ENCODE data around the gene TRIM62.

The TRIM62 gene

DNA sequence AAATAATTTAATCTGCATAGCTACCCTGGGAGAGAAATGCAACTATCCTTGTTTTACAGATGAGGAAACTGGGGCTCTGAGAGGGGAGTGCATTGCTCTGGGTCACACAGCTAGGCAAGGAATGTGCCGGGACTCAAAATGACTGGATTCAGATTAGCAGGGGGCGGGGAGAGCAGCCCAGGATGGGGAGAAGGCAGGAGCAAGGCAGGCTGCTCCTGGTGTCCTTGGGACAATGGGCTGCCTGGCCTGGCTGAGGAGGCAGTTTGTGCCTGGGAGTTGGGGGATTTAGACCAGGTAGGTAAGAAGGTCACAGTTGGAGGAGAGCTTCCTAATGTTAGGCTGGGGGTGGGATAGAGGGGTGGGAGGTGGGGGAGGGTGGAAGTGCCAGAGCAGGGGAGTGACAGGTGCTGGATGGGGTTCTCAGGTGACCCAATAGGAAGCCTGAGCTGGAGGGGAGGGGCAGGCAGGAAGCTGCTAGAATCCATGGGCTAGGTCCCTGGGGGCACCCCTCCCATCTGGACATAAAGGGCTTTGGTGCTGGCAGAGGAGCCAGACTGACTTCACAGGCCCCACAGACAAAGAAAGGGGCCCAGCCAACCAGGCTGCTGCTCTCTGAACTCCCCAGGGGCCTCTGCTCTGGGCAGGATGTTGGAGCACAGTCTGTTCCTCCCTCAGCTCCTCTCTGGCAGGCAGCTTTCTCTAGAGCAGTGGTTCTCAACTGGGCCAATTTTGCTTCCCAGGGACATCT lies 29.0 kb downstream of the TRIM62 start:
- Histone ChIP-seq H3K27ac (ENCODE audit: low read depth, low read length) (no peak overlapping the region), H3K27me3 (ENCODE audit: control insufficient read depth in 1 of 2, insufficient read depth in 2 of 2, low read length in 2 of 2) (no peaks in the 10 kb centered on the region), H3K4me1 (ENCODE audit: insufficient read depth, low read length) (peaks cover 7% of the 10 kb centered on the region), H3K36me3 (ENCODE audit: insufficient read depth, low read length) (no peaks in the 10 kb centered on the region), H3K9me3 (ENCODE audit: low read length) (no peaks in the 10 kb centered on the region), H3K9ac (ENCODE audit: low read length) (no peak overlapping the region), H3K4me3 (ENCODE audit: low read depth in 1 of 2, low read length in 2 of 2) (no peak overlapping the region)

DNA sequence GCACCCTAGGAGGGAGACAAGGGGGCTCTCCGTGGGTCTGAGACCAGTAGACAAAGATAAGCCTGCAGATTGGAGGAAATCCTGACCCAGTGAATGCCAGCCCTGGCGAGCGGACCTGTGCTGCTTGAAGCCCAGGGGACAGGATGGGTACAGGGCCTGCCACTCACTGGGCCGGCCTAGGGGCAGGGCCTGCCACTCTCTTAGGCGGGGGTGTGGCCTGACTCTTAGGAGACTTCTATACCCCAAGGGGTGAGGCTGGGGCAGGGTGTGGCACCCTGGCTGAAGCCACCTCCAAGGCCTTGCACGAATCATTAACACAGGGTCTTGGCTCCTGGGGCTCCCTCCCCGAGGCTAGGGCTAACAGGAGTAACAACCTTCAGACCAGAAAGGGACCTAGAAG lies 30.7 kb downstream of the TRIM62 start:
- Histone ChIP-seq H3K4me3 (ENCODE audit: low read depth in 1 of 2, low read length in 2 of 2) (no peak overlapping the region), H3K9me3 (ENCODE audit: low read length) (no peaks in the 10 kb centered on the region), H3K27ac (ENCODE audit: low read depth, low read length) (no peak overlapping the region), H3K4me1 (ENCODE audit: insufficient read depth, low read length) (peaks cover 7% of the 10 kb centered on the region), H3K36me3 (ENCODE audit: insufficient read depth, low read length) (no peaks in the 10 kb centered on the region), H3K9ac (ENCODE audit: low read length) (no peak overlapping the region), H3K27me3 (ENCODE audit: control insufficient read depth in 1 of 2, insufficient read depth in 2 of 2, low read length in 2 of 2) (no peaks in the 10 kb centered on the region)

DNA sequence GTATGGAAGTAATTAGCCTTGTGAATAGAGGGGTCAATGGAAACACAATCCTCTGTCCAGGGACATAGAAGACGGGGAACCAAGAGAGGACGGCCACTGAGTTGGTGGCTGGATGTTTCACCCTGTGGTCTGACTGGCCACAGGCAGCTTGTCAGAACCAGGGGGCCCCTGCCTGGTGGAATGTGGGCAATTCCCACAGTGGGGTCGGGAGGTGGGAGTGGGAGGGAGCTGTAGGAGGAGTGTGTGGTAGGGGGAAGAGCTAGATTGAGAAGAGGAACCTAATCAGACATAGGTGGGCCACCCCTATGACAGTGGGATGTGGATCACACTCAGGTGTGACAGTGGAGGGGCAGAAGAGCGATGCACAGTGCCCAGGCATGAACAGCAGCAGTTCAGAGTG lies 31.3 kb downstream of the TRIM62 start:
- H3K9ac ChIP-seq (ENCODE audit: low read length): no peak overlapping the region
- H3K27me3 ChIP-seq (ENCODE audit: control insufficient read depth in 1 of 2, insufficient read depth in 2 of 2, low read length in 2 of 2): no peaks in the 10 kb centered on the region
- H3K27ac ChIP-seq (ENCODE audit: low read depth, low read length): no peak overlapping the region
- no peaks in the 10 kb centered on the region for H3K9me3 ChIP-seq (ENCODE audit: low read length)
- H3K4me3 ChIP-seq (ENCODE audit: low read depth in 1 of 2, low read length in 2 of 2): no peak overlapping the region
- H3K4me1 ChIP-seq (ENCODE audit: insufficient read depth, low read length): peaks cover 7% of the 10 kb centered on the region
- H3K36me3 ChIP-seq (ENCODE audit: insufficient read depth, low read length): no peaks in the 10 kb centered on the region

DNA sequence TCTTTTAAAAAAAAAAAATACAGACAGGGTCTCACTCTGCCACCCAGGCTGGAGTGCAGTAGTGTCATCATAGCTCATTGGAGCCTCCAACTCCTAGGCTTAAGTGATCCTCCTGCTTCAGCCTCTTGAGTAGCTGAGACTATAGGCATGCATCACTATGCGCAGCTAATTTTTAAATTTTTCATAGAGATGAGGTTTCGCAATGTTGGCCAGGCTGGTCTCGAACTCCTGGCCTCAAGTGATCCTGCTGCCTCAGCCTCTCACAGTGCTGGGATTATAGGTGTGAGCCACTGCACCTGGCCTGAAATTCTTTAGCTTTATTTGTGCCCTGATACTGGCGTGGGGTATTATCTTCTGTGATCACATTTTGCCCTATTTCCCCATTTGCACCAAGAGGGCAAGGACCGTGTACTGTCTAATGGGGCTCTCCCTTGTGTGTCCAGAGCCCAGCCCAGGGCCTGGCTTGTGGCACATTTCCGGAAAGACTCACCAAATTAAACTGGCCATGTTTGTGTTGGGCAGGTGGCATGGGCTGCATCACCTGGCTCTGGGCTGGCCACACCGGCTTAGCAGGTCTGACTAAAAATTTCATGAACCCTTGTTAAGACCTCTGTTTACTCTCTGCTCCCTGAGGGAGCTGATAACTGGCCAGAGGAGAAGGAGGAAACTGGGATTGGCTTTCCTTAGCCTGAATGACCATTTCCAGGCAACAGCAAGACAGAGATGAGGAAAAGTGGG lies 32.2 kb downstream of the TRIM62 start:
- H3K27ac ChIP-seq (ENCODE audit: low read depth, low read length): no peak overlapping the region
- no peaks in the 10 kb centered on the region for H3K9me3 ChIP-seq (ENCODE audit: low read length)
- no peaks in the 10 kb centered on the region for H3K27me3 ChIP-seq (ENCODE audit: control insufficient read depth in 1 of 2, insufficient read depth in 2 of 2, low read length in 2 of 2)
- peaks cover 7% of the 10 kb centered on the region for H3K4me1 ChIP-seq (ENCODE audit: insufficient read depth, low read length)
- H3K9ac ChIP-seq (ENCODE audit: low read length): no peak overlapping the region
- no peak overlapping the region for H3K4me3 ChIP-seq (ENCODE audit: low read depth in 1 of 2, low read length in 2 of 2)
- no peaks in the 10 kb centered on the region for H3K36me3 ChIP-seq (ENCODE audit: insufficient read depth, low read length)

- H3K27me3 ChIP-seq (ENCODE audit: control insufficient read depth in 1 of 2, insufficient read depth in 2 of 2, low read length in 2 of 2): no peaks in the 10 kb centered on the region
- H3K36me3 ChIP-seq (ENCODE audit: insufficient read depth, low read length): no peaks in the 10 kb centered on the region
Observed at GRCh38 chr1:33148615-33149014, 33.2 kb downstream of the TRIM62 start.

GRCh38 chr1:33147997-33148314 lies 33.9 kb downstream of the TRIM62 start:
- Histone ChIP-seq H3K9me3 (ENCODE audit: low read length) (no peaks in the 10 kb centered on the region), H3K36me3 (ENCODE audit: insufficient read depth, low read length) (no peaks in the 10 kb centered on the region), H3K27ac (ENCODE audit: low read depth, low read length) (no peak overlapping the region), H3K27me3 (ENCODE audit: control insufficient read depth in 1 of 2, insufficient read depth in 2 of 2, low read length in 2 of 2) (no peaks in the 10 kb centered on the region), H3K9ac (ENCODE audit: low read length) (no peak overlapping the region), H3K4me1 (ENCODE audit: insufficient read depth, low read length) (peaks cover 9% of the 10 kb centered on the region), H3K4me3 (ENCODE audit: low read depth in 1 of 2, low read length in 2 of 2) (no peak overlapping the region)

More at GRCh38 chr1:33148615-33149014, 33.2 kb downstream of the TRIM62 start:
- no peaks in the 10 kb centered on the region for H3K9me3 ChIP-seq (ENCODE audit: low read length)
- H3K27ac ChIP-seq (ENCODE audit: low read depth, low read length): no peak overlapping the region
- no peak overlapping the region for H3K9ac ChIP-seq (ENCODE audit: low read length)
- peaks cover 7% of the 10 kb centered on the region for H3K4me1 ChIP-seq (ENCODE audit: insufficient read depth, low read length)
- H3K4me3 ChIP-seq (ENCODE audit: low read depth in 1 of 2, low read length in 2 of 2): no peak overlapping the region

- H3K4me1 ChIP-seq (ENCODE audit: insufficient read depth, low read length): peaks cover 14% of the 10 kb centered on the region
- H3K27me3 ChIP-seq (ENCODE audit: control insufficient read depth in 1 of 2, insufficient read depth in 2 of 2, low read length in 2 of 2): no peaks in the 10 kb centered on the region
- no peaks in the 10 kb centered on the region for H3K36me3 ChIP-seq (ENCODE audit: insufficient read depth, low read length)
- H3K9me3 ChIP-seq (ENCODE audit: low read length): no peaks in the 10 kb centered on the region
- H3K9ac ChIP-seq (ENCODE audit: low read length): no peak overlapping the region
- no peak overlapping the region for H3K4me3 ChIP-seq (ENCODE audit: low read depth in 1 of 2, low read length in 2 of 2)
- H3K27ac ChIP-seq (ENCODE audit: low read depth, low read length): no peak overlapping the region
Observed at GRCh38 chr1:33147275-33147996, 34.4 kb downstream of the TRIM62 start.

- no peak overlapping the region for H3K27ac ChIP-seq (ENCODE audit: low read depth, low read length)
- no peak overlapping the region for H3K9ac ChIP-seq (ENCODE audit: low read length)
- H3K4me1 ChIP-seq (ENCODE audit: insufficient read depth, low read length): peaks cover 19% of the 10 kb centered on the region
- H3K27me3 ChIP-seq (ENCODE audit: control insufficient read depth in 1 of 2, insufficient read depth in 2 of 2, low read length in 2 of 2): no peaks in the 10 kb centered on the region
- no peaks in the 10 kb centered on the region for H3K36me3 ChIP-seq (ENCODE audit: insufficient read depth, low read length)
- H3K9me3 ChIP-seq (ENCODE audit: low read length): no peaks in the 10 kb centered on the region
- no peak overlapping the region for H3K4me3 ChIP-seq (ENCODE audit: low read depth in 1 of 2, low read length in 2 of 2)
Observed at GRCh38 chr1:33146003-33146402, 35.8 kb downstream of the TRIM62 start.

- H3K27ac ChIP-seq (ENCODE audit: low read depth, low read length): no peak overlapping the region
- no peaks in the 10 kb centered on the region for H3K27me3 ChIP-seq (ENCODE audit: control insufficient read depth in 1 of 2, insufficient read depth in 2 of 2, low read length in 2 of 2)
- no peak overlapping the region for H3K9ac ChIP-seq (ENCODE audit: low read length)
- H3K4me3 ChIP-seq (ENCODE audit: low read depth in 1 of 2, low read length in 2 of 2): no peak overlapping the region
- no peaks in the 10 kb centered on the region for H3K9me3 ChIP-seq (ENCODE audit: low read length)
- H3K4me1 ChIP-seq (ENCODE audit: insufficient read depth, low read length): peaks cover 19% of the 10 kb centered on the region
- no peaks in the 10 kb centered on the region for H3K36me3 ChIP-seq (ENCODE audit: insufficient read depth, low read length)
Observed at GRCh38 chr1:33143698-33144097, 38.1 kb downstream of the TRIM62 start.

DNA sequence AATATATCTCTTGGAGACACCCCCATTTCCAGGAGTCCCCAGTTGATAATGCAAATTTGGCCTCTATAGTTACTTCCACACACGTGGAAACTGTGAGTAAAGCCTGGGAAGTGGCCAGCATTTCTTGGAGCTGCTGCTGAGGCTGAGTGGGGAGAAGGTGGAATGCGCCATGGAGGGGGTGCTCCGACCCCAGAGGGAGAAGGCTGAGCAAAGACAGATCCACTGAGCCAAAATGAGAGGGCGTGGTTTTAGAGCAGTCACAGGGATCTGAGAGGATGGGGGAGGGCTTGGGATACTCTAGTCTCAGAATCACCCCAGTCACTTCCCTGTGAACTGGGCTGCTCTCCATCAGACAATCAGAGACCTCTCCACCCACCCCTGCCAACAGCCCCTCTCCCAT lies 38.7 kb downstream of the TRIM62 start:
- Histone ChIP-seq H3K4me3 (ENCODE audit: low read depth in 1 of 2, low read length in 2 of 2) (no peak overlapping the region), H3K9ac (ENCODE audit: low read length) (no peak overlapping the region), H3K4me1 (ENCODE audit: insufficient read depth, low read length) (peaks cover 19% of the 10 kb centered on the region), H3K9me3 (ENCODE audit: low read length) (no peaks in the 10 kb centered on the region), H3K27me3 (ENCODE audit: control insufficient read depth in 1 of 2, insufficient read depth in 2 of 2, low read length in 2 of 2) (no peaks in the 10 kb centered on the region), H3K36me3 (ENCODE audit: insufficient read depth, low read length) (no peaks in the 10 kb centered on the region), H3K27ac (ENCODE audit: low read depth, low read length) (no peak overlapping the region)

DNA sequence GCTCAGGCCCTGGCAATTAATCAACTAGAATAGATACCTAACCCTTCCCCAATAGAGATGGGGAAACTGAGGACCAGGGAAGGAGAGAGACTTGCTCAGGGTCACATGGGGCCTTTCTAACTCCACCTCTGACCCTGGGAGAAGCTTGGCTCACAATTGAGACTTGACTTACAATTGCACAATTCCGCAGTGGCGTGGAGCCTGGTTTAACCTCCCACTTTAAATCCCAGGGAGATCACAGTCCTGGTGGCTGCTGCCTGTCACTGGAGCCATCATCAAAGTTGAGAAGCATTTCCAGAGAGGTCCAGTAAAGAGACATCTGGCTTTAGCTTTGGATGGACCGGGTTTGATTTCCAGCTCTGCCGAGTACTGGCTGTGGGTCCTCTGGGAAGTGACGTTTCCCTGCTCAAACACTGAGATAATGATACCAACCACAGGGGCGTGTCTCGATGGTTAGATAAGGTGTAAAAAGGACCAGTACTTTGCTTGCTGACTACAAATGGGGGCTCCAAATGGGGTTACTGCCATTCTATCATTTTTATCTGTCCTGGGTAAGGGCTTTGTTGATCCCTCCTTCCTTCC lies 39.3 kb downstream of the TRIM62 start:
- peaks cover 19% of the 10 kb centered on the region for H3K4me1 ChIP-seq (ENCODE audit: insufficient read depth, low read length)
- no peaks in the 10 kb centered on the region for H3K36me3 ChIP-seq (ENCODE audit: insufficient read depth, low read length)
- no peaks in the 10 kb centered on the region for H3K9me3 ChIP-seq (ENCODE audit: low read length)
- no peak overlapping the region for H3K9ac ChIP-seq (ENCODE audit: low read length)
- no peak overlapping the region for H3K27ac ChIP-seq (ENCODE audit: low read depth, low read length)
- no peaks in the 10 kb centered on the region for H3K27me3 ChIP-seq (ENCODE audit: control insufficient read depth in 1 of 2, insufficient read depth in 2 of 2, low read length in 2 of 2)
- H3K4me3 ChIP-seq (ENCODE audit: low read depth in 1 of 2, low read length in 2 of 2): no peak overlapping the region

Measured in muscle layer of colon (tissue), 2 donors.